GM18951 (cell line): ENCODE results near the gene AGPAT4.
"Not testable (repeated sequence)": the region's sequence is repeated elsewhere in the genome, so short reads cannot be mapped to it uniquely, and the experiment has no call there.

ENCODE experiments used
- POLR2A ChIP-seq: IDR thresholded peaks from 4 replicates; pipeline ENCODE4 v1.6.1; 2011; ENCODE audit warnings: mild to moderate bottlenecking; ENCODE audit not compliant: insufficient read length, insufficient read depth; ENCODE audit errors: extremely low read depth
- in situ Hi-C: fragments of 300-500 bp; cut with MboI; formaldehyde crosslinking; loops from one replicate; pipeline ENCODE4 v1.12.0; 2022; ENCODE audit warnings: low sequenced_read_pairs, mixed read lengths, inconsistent platforms; ENCODE audit not compliant: unreplicated experiment

Gene AGPAT4

DNA sequence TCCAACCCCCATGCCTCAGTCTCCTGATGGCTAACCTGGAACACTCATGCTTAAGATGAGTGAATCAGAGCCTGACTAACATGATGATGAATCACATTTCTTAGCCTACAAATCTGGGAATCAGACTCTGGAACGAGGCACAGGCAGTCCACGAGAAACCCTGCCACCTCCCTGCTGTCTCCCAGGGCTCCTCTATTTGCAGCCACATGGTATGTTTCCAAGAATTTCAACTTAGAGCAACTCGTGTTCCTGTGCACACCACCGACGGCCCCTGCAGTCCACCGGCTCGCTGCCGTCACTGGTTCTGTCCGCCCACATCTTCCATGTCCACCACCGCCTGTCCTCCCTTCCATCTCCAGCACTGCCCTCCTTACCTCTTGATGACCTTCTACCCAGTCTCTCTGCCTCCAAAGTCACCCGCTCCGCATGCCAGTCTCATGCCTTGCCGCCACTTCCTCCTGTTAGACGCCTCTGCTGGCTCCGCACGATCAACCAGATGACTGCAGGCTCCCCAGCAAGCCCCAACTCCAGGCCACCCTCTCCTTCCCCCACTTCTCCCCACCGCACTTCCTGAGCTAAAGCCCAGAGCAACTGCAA is 87.6 kb downstream of the AGPAT4 start:
- TF ChIP-seq POLR2A = no peak
- in situ Hi-C loops = no loop called here

DNA sequence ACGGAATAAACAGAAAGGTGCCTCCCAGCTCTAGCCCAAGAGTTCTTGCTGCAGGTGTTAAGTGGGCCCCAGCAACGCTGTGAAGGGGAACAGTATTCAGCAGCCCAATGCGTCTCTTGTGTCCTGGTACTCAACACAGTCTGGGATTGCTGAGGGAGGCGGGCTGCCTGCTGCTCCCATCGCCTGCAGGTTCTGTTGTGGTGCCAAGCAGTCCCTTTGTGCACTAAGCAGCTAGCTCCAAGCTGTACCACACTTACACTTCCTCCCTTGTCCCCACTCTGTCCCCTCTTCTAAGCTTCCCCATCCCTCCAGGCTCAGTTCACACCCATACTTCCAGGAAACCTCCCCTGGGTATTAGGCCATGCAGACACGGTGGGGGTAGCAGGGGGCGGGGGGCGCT is 92.7 kb downstream of the AGPAT4 start:
- in situ Hi-C loops = no loop called here
- no peak for TF ChIP-seq POLR2A

GRCh38 chr6:161178155-161178554 is 95.7 kb downstream of the AGPAT4 start:
- in situ Hi-C loops = not testable (repeated sequence)

DNA sequence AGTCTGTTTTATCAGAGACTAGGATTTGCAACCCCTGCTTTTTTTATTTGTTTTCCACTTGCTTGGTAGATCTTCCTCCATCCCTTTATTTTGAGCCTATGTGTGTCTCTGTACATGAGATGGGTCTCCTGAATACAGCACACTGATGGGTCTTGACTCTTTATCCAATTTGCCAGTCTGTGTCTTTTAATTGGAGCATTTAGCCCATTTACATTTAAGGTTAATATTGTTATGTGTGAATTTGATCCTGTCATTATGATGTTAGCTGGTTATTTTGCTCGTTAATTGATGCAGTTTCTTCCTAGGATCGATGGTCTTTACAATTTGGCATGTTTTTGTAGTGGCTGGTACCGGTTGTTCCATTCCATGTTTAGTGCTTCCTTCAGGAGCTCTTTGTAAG is 97.4 kb downstream of the AGPAT4 start:
- in situ Hi-C loops = not testable (repeated sequence)

- in situ Hi-C loops = not testable (repeated sequence)
Observed at GRCh38 chr6:161172769-161173168, 101.1 kb downstream of the AGPAT4 start.

GRCh38 chr6:161171207-161171606 is 102.7 kb downstream of the AGPAT4 start:
- no peak for TF ChIP-seq POLR2A
- in situ Hi-C loops = no loop called here

DNA sequence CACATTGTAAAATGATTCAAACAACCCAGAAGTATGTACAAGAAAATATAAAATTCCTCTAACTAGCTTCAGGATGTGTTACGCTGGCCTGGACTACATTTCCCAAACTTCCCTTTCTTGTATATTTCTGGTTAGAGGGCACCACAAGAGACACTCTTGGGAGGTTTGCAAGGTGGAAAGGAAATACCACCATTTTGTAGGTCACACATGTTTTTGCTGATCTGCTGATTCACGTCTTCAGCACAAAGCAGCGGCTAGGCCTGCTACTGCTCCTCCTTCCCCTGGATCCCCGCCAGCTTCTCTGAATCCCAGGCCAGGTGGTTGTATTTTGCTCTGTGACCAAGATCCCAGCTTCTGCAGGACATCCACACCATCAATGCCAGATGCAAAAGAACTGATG is 104.2 kb downstream of the AGPAT4 start:
- TF ChIP-seq POLR2A = no peak
- in situ Hi-C loops = no loop called here

- TF ChIP-seq POLR2A = no peak
- in situ Hi-C loops = no loop called here
Observed at GRCh38 chr6:161169035-161169434, 104.8 kb downstream of the AGPAT4 start.

DNA sequence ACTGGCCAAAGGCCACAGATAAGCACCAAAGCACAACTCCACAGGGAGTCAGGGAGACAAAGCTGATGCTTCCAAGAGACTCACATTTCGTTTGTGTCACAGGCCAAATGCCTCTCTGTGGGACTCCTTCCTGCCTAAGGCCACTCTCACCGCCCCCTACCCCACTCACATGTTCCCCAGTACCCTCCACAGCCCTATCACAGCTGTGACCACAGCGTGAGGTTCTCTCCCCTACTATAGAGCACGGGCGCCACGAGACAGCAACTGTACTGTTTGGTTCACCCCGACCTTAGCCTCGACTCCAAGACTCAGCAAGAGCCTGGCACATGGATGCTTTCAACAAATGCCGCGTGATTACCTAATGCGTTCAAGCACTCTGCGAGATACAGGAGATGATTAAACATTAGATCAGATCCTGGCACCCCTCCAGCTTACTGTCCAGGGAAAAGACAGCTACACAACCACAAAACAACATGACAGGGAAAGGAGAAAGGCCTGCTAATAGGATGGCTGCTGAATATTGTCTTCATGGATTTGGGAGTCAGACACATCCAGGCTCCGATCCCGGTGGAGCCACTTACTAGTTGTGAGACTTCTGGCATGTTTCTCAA is 105.5 kb downstream of the AGPAT4 start:
- in situ Hi-C loops = no loop called here
- TF ChIP-seq POLR2A = no peak

GRCh38 chr6:161166677-161167076 is 107.2 kb downstream of the AGPAT4 start:
- TF ChIP-seq POLR2A = no peak
- in situ Hi-C loops = no loop called here

DNA sequence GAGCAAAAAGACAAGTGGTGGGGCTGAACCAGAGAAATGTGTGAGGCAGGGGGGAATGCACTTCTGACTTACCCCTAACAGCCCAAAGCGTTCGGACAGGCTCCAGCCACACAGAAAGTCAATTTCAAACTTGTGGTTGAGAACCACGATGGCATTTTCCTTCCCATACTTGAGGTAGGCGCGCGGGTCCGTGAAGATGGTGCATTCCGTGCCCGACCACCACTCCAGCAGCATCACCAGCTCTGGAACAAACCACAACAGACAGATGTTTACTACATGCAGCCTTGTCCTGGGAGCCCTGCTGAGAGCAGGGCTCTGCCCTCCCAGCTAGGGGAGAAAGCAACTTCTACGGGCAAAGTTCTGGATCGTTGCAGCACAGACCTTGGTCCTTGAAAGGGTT is 107.7 kb downstream of the AGPAT4 start:
- in situ Hi-C loops = no loop called here
- TF ChIP-seq POLR2A = no peak

- TF ChIP-seq POLR2A = no peak
- in situ Hi-C loops = no loop called here
Observed at GRCh38 chr6:161164182-161164625, 109.7 kb downstream of the AGPAT4 start.

DNA sequence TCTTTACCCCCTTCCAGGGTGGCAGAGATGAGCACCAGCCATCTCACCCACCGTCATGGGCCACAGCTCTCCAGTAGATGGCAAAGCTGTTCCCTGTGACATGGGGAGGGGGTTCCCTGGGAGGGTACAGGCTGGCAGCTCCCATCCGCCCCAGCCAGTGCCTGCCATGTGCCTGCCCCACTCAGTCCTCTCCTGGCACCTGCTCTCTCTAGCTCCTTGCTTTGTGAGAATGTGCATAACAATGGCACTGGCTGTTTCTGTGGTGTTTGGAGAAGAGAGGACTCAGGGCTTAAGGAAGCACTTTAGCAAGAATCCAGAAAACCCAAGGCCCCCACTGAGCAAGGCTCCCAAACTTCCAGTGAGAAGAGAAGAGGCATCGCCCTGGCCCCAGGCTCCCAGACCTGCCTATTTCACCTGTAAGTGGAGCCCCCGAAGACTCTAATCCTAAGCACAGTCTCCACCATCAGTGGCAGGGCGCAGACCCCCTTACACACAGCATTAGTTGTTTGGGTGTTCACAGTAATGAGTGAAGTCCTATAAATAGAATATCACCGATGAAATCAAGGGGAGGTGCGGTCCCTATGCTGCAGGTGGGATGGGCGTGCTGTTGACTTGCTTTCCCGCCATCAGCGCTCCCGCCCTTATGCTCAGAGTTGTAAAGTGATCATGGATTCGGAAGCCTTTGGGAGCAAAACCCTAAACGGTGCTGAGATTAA is 110.2 kb downstream of the AGPAT4 start:
- TF ChIP-seq POLR2A = no peak
- in situ Hi-C loops = no loop called here

- TF ChIP-seq POLR2A = no peak
- in situ Hi-C loops = no loop called here
Observed at GRCh38 chr6:161162722-161163121, 111.1 kb downstream of the AGPAT4 start.

DNA sequence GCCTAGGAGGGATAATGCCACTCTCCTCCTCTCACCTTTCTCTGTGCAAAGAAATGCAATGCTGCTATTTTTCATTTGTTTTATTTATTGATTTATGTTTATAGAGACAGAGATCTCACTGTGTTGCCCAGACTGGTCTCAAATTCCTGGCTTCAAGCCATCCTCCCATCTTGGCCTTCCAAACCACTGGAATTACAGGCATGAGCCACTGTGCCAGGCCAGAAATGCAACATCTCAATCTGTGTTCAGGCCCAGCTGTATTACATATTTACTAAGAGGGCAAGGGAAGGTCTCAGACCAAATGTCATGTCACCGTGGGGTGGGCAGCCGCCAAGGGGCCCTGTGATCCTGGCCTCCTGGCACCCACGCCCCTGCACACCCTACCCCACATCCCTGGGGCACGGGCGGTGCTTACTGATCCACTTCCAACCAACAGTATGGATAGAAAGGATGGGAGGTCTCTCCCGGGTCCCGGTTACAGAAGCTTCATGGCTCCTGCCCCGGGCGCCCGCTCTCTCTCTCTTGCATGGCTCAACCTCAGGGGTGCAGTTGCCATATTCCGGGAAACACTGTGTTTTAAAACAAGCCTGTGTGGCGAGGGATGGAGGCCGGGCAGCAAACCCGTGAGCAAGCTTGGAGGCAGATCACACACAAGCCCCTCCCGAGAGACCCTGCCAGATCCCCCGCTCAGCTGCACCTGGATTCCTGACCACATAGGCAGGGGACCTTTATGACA is 111.8 kb downstream of the AGPAT4 start:
- no peak for TF ChIP-seq POLR2A
- in situ Hi-C loops = no loop called here
